SW 1271 (cell line): ENCODE data around the gene FRG1.
"Not testable (repeated sequence)": the region's sequence is repeated elsewhere in the genome, so short reads cannot be mapped to it uniquely, and the experiment has no call there.

ENCODE experiments used
- DNase-seq, 2 experiments: peaks; one replicate each; lab custom pipeline; 2025; lab: John Stamatoyannopoulos, UW

The FRG1 gene

DNA sequence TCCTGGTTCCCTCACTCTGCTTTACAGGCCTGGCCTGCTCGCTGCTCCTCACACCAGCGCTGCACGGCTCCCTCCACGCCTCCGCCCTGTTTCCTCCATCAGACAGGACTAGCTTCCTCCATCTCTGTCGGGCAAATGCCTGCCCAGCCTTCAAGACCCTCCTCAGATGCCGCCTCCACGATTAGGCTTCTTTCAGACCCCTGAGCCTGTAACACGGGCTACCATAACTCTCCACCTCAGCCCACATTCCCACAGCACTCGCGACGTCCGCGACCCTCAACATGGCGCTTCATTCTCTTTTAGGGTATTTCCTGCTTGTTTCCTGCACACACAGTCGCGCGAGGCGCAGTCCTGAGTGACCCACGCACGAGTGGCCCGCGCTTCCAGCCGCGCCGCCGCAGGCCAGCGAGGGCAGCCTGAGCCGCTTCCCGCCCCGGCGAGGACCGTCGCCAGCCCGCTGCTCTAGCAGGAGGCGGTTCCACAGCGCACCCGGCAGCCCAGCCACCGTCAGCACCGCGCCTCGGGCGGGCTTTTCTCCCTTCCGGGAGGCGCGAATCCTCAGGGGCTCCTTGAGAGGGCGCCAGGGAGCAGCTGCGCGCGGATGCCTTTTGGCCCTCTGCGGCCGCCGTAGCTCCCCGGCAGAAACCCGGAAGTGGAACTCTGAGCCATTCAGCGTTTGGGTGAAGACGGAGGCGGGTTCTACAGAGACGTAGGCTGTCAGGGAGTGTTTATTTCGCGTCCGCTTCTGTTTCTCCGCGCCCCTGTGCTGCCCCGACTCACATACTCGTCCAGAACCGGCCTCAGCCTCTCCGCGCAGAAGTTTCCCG, at the start of gene FRG1:
TSS of gene FRG1 (plus strand) at position 695 of the 827 bp plus-strand sequence. CDS start 138 bp downstream, outside the sequence.
- DNase-seq: no peak

DNA sequence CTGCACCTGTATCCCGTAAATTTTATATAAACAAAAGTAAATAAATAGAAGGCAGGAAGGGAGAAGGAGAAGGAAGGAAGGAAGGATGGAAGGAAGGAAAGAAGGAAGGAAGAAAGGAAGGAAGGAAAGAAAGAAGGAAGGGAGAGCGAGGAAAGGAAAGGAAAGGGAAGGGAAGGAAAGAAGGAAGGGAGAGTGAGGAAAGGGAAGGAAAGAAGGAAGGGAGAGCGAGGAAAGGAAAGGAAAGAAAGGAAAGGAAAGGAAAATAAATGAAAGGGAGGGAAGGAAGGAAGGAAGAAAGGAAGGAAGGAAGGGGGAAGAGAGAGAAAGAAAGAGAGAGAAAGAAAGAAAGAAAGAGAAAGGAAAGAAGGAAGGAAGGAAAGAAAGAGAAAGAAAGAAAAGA, 43.0 kb upstream of the FRG1 start:
- no peak for DNase-seq

DNA sequence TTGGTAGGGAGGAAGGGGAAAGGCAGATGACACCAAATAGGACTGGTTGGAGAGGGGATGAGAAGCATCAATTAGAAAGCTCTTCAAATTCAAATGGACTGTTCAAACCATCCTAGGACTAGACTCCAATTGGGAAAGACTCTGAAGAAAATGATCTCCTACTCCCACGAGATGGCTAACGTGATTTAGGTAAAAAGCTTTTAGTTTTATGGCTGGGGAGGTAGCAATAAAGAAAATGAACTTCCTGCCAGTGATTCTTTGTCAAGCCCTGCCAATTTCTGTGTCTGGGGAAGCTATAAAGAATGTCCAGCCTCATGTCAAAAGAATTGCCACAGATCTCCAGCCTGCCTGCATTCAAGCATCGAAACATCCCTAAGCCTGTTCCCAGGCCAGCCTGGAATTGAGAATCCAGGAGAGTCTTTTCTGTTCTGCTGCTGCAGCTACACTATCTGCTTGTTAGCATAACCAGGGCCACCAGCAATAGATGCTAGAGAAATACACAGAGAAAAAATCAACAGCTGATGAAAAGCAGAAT, 41.1 kb upstream of the FRG1 start:
- DNase-seq: not testable (repeated sequence)

DNA sequence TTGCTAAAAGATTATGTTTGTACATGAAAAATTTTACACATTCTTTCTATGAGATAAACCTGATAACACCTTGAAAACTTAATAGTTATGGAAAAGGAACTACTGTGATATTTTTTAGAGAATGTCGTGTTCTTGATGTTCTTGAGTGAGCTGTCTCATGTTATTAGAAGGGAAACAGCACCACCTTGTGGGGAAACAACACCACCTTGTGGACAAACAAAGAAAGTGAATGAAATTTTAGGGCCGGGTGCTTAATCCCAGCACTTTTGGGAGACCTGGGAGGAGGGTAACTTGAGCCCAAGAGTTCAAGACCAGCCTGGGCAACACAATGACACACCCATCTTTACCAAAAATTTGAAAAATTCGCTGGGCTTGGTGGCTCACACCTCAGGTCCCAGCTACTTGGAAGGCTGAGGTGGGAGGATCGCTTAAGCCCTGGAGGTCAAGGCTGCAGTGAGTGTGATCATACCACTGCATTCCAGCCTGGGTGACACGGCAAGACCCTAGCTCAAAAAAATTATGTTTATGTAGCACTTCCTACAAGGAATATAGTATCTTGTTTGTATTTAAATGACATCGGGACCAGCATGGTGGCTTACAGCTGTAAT, 36.1 kb upstream of the FRG1 start:
- not testable (repeated sequence) for DNase-seq

DNA sequence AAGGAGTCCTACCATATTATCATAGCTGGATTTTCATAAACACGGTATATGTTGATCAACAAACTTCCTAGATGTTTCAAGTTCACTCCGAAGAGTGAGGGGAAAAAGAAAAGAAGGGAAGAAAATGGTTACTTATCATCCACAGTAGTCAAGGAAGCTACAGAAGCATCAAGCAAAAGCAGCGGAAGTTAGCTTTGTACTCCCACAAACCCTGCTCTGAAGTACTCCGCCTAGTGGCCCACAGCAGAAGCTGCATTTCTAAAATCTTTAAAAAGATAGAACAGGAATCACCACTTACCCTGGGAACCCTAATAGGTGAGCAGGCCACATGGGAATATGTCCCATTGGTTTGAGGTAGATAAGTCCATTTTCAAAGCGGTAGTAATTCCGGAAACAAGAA, 28.5 kb upstream of the FRG1 start:
- DNase-seq: no peak

DNA sequence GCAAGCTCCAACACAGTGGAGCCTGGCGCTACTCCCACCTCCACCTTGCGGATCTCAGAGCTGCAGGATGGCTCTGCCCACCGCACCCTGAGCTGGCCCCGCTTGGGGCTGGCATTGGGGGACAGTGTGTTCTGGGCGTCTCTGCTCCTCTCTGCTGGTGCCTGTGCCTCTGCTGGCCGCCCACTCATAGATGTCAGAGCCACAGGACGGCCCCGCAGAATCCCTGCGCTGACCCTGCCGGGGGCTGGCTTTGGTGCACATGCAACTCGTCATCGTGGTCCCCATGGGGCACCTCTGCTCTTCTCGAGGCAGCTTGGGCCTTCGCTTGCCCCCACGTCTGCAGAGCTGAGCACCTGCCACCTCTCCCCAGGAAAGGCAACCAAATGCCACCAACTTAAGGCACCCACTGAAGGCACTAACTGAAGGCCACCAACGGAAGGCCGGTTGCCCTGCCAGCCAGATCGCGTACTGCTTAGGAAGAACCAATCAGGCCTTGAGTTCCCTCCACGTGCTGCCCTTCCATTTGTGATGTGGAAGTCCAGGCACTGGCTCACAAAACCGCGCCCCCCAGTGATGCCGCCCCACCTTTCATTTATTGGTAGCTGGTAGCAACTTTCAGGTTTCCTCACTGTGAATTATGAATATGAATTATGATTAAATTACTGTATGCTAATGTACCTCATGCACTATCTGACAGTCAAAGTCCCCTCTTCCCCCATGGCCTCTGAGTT, 23.3 kb upstream of the FRG1 start:
- DNase-seq: no peak

DNA sequence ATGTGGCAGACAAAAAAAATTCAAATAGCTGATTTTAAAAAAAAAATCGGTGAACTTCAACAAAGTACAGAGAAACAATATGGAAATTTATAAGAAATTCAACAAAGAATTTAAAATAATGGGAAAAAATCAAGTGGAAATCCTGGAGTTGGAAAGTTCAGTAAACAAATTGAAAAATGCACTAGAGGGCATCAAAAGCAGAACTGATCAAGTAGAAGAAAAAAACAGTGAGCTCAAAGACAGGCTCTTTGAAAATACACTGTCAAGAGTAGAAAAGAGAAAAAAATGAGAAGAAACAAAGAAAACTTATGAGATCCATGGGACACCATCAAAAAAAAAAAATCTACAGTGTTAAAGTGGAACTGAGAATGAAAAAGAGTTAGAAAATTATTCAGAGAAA, 19.6 kb upstream of the FRG1 start:
- no peak for DNase-seq

DNA sequence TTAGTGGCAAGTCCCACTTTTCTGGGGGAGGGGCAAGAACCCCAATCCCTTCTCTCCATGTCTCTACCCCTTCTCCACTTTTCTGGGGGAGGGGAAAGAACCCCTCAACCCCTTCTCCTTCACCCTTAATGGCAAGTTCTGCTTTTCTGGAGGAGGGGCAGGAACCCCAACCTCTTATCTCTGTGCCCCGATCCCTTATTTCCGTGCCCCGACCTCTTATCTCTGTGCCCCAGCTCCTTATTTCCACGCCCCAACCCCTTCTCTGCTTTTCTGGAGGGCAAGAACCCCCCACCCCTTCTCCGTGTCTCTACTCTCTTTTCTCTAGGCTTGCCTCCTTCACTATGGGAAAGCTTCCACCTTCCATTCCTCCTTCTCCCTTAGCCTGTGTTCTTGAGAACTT, 13.9 kb upstream of the FRG1 start:
- DNase-seq: not testable (repeated sequence)

DNA sequence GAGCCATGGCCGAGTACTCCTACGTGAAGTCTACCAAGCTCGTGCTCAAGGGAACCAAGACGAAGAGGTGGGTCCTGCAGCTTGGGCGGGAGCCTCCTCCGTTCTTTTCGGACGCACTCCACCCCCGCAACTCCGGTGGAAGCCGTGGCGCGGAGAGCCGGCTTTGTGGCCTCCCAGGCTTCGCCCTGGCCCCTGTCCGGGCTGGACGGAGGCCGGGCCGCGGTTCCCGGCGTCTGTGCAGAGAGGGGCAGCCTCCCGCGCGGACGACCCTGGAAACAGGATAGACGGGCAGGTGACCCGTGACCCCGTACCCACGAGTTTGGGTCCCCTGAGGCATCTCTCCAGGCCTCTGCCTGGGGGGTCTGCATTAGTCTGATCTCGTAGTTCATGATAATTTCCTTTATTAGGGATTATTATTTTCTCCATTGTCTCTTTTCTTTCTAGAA, 356 bp downstream of the FRG1 start:
- no peak for DNase-seq

DNA sequence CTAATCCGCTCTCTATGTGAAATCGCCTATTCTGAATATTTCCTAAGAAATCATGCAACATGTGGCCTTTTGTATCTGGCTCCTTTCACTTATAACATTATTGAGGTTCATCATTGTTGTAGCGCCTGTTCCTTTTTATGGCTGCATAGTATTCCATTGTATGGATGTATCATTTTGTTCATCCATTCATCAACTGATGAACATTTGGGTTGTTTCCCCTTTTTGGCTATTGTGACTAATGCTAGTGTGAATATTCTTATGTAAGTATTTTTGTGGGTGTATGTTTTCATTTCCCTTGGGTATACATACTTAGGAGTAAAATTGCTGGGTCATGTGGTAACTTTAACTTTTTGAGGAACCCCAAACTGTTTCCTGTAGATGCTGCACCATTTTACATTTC, 1.7 kb downstream of the FRG1 start:
- DNase-seq: not testable (repeated sequence)

DNA sequence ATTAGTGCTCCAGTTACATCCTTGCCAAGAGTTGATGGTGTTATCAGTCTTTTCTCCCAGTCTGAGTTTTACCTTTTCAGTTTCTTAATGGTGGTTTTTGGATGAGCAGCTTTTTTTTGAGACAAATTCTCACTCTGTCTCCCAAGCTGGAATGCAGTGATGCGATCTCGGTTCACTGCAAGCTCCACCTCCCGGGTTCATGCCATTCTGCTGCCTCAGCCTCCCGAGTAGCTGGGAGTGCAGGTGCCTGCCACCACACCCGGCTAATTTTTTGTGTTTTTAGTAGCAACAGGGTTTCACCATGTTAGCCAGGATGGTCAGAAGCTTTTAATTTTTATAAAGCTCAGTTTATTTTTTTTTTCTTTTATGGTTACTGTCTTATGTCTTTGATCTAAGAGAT, 3.4 kb downstream of the FRG1 start:
- not testable (repeated sequence) for DNase-seq

DNA sequence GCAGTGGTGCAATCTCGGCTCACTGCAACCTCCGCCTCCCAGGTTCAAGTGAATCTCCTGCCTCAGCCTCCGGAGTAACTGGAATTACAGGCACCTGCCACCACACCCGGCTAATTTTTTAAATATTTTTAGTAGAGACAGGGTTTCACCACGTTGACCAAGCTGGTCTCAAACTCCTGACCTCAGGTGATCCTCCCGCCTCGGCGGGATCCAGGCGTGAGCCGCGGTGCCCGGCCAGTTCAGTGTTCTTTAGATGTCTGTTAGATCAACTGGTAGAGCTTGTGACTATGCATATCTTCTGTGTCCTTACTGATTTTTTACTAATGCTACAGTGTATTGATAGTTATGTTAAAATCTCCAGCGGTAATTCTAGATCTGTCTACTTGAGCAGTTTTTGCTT, 6.2 kb downstream of the FRG1 start:
- DNase-seq: not testable (repeated sequence)

DNA sequence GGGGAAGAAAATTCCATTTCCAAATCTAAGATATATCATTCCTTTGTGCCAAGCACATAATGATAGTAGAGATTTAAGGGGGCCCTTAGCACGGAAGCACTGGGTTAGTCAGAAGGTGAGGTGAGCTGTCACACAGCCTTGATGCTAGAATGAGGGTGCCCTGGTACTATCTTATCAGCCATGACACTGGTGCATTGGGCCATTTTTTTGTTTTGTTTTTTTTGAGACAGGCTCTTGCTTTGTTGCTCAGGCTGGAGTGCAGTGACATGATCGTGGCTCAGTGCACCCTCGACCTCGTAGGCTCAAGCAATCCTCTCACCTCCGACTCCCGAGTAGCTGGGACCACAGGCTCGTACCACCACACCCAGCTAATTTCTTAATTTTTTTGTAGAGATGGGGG, 7.8 kb downstream of the FRG1 start:
- not testable (repeated sequence) for DNase-seq

DNA sequence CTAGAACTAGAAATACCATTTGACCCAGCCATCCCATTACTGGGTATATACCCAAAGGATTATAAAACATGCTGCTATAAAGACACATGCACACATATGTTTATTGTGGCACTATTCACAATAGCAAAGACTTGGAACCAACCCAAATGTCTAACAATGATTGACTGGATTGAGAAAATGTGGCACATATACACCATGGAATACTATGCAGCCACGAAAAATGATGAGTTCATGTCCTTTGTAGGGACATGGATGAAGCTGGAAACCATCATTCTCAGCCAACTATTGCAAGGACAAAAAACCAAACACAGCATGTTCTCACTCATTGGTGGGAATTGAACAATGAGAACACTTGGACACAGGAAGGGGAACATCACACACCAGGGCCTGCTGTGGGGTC, 28.6 kb downstream of the FRG1 start:
- DNase-seq: not testable (repeated sequence)

DNA sequence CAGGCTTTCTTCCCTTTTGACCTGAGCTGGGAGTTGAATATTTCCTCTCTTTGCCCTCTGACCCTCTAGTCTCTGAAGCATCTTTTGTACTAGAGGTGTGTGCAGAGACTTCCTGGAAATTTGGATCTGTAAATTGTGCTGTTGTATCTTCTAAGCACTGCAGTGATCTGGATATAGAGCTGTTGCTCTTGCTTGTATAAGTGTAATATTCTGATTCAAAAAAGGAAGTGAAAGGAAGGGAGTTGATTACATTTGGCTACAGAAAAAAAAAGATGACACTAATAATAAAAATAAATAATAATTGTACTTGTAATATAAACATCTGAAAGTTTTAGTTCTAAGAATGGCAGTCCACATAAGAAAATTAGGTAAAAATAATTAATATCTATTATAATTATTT, 33.0 kb downstream of the FRG1 start:
- no peak for DNase-seq

DNA sequence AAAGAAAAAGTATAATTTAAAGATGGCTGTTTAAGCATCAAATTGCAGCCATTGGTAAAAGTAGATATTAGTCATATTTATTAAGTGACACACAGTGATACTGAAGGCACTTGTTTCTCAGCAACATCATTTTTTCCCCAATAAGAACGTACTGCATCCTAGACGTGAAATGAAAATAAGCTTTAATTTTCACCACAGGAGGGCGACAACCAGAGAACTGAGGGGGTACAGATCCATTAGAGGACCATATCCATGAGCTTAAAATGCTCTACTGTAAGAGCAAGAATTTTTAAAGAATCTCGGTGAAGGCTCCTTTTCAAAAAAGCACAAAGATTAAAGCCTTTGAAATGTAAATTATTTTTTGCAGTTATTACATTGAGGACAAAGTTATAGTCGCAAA, 33.4 kb downstream of the FRG1 start:
- DNase-seq: no peak

DNA sequence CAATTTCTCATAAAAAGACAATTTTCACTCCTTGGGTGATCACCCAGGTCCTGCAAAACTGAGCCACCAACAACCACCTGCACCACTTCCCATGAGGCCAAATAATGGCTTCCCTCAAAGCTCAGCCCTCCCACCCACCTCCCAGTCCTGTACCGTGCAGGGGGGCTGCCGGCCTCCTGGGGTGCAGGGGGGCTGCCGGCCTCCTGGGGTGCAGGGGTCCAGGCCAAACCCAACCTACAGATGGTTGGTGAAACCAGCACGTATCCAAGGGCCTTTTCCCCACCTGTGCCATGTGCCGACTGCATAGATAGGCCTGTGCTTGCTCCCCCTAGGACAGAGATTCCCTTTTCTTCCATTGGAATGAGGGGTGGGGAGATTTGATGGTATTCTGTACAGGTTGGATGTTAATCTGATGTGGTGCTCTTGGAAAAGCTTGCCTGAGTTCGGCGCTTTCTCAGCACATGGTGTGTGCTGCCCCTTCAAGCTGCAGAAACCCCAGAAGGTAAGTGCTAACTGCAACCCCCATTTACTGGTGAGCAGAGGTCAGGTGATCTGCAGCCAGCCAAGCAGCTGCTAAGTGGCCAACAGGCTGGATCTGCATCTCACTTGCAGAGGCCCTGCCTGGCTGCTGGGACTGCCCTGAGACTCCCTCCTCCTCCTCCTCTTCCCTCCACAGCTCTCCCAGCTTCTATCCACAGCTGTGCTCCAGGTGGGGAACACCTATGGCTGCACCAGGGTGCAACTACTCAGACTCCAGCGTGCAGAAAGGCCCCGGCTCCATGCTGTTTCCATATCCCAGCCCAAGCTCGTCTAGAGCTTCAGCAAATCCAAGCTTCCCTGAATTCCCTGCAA, 38.8 kb downstream of the FRG1 start:
- DNase-seq: no peak

DNA sequence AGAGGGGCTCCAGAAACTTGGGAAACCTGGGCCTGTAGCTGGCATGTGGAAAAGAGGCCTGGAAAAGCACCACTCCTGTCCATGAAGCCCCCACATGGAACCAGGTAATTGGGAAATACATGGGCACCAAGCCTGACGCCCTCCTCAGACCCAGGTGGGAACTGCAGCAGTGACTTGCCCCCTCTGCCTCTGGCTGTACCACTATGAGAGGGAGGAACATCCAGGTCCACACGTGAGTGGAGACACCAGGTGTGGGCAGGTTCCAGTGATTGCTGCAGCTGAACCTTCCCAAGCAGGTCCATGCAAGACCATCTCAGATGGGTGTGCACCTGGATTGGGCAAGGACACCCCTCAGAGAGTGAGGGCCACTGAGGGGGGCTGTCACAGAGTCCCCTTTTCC, 39.6 kb downstream of the FRG1 start:
- DNase-seq: not testable (repeated sequence)

DNA sequence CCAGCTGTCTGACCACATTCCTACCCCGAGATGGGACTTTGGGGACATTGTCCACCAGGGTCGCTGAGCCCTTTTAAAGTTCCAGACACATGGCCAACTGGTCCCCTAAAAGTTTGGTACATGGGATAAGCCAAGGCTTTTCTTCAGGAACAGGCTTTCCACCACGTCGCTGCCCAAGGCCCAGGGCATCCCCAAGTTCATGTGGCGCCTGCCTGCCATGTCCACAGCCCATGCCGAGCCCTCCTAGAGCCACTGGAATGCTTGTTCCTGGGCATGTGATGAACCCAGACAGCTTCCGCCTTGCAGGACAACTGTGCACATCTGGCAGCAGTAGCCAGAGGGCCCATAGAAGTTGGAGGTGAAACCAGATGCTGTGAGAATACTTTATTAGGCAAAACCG, 41.3 kb downstream of the FRG1 start:
- no peak for DNase-seq

DNA sequence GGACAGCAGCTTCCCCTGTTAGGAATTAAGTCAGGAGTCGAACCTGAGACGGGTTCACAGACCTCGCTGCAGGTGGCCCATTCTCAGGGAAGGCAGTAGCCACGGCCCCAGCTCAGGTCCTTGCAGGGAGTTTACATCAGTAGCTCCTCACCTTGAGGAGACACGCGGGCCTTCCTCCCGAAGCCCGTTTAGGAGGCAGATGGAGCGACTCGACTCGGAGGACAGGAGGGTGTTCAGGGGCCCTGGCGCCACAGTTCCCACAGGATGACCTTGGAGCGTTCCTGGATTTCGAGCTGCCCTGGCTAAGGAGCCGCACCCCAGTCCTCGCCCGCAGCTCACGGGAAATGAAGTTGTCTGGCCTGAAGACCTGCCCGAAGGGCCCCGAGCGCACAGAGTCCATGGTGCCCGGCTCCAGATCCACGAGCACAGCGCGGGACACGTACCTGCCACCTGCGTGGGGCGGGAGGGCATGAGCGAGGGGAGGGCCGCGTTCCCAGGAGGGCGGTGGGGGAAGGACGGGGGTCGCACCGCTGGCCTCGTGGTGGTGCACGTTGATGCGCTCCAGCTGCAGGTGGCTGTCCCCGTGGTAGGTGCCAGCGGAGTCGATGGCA, 43.3 kb downstream of the FRG1 start:
- DNase-seq: not testable (repeated sequence)

DNA sequence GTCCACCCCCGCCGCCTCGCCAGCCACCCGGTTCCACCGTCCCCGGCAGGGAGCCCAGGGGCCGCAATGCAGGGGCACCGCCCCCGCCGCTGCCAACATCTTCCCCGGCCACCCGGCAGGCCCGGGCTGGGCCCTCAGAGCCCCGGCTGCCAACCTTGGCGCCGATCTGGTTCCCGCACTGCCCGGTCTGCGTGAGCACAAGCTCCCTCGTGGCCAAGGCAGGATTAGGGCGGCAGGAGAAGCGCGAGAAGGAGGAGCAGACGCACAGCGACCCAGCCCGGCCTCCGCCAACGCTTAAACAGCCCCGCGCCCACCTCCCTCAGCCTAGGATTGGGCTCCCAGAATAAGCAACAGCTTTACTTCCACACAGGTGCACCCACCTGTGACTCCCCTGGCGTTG, 44.0 kb downstream of the FRG1 start:
- not testable (repeated sequence) for DNase-seq
